ENCODE results near the gene YWHAQ.
"Not testable (repeated sequence)": the region's sequence is repeated elsewhere in the genome, so short reads cannot be mapped to it uniquely, and the experiment has no call there.

The YWHAQ gene

GRCh38 chr2:9584902-9585301 lies 45.9 kb downstream of the YWHAQ start:
- not testable (repeated sequence) for H3K9me3 Mint-ChIP-seq; H3K27me3 Mint-ChIP-seq; DNase-seq (ENCODE audit: low spot score in 2 of 2); ATAC-seq (ENCODE audit: low read depth); H3K4me3 Mint-ChIP-seq; H3K4me1 Mint-ChIP-seq
- H3K36me3 Mint-ChIP-seq: peaks cover 30% of the 10 kb centered on the region
- peak overlapping the region; percentile 20 for H3K27ac Mint-ChIP-seq

DNA sequence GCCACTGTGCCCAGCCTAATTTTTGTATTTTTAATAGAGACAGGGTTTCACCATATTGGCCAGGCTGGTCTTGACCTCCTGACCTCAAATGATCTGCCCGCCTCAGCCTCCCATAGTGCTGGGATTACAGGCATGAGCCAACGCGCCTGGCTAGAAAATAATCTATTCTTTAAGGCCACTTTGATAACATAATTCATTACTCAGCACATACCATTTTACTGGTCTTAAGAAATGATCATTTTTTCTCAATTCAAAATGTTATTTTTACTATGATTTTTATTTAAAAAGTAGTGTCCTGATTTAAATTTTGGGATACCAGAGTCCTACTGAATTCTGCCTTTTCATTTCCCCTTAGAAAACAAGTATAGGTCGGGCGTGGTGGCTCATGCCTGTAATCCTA lies 48.2 kb downstream of the YWHAQ start:
- no peak overlapping the region for H3K27ac Mint-ChIP-seq
- no peaks in the 10 kb centered on the region for H3K9me3 Mint-ChIP-seq
- peaks cover 25% of the 10 kb centered on the region for H3K36me3 Mint-ChIP-seq

DNA sequence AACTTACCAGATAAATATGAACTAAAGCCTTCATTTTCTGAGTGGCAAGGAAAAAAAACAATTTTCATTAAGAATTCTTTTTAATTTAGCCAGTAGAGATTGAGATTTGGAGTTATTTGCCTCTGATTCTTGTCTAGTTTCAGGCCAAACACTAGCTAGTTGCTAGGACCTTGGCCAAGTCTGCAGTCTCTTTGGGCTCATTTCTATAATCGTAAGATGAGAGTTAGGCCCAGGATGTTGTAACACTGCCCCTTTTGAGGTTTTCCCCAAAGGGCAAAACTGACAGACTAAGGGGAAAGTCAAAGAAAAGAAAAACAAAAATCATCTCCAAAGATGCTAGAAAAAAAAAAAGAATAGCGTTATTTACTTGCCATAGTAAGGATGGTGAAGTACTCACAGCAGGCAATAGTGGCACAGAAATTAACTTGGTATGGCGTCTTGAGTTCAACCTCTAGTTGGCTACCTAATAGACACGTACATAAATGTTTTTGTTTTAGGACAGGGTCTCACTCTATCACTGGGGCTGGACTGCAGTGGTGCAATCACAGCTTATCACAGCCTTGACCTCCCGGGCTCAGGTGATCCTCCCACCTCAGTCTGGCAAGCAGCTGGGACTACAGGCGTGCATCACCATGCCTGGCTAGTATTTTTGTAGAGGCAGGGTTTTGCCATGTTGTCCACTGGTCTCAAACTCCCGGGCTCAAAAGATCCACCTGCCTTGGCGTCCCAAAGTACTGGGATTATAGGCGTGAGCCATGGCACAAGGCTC lies 52.1 kb downstream of the YWHAQ start:
- no peak overlapping the region for H3K27ac Mint-ChIP-seq
- DNase-seq (ENCODE audit: low spot score in 2 of 2) (no peak), ATAC-seq (ENCODE audit: low read depth) (no peak)
- H3K4me1 Mint-ChIP-seq: peaks cover 3% of the 10 kb centered on the region
- H3K36me3 Mint-ChIP-seq: peaks cover 3% of the 10 kb centered on the region
- H3K27me3 Mint-ChIP-seq: no peaks in the 10 kb centered on the region
- H3K4me3 Mint-ChIP-seq: no peak overlapping the region
- H3K9me3 Mint-ChIP-seq: no peaks in the 10 kb centered on the region

More for the DNA sequence above, 48.2 kb downstream of the YWHAQ start:
- Mint-ChIP-seq H3K4me3 (no peak overlapping the region), H3K27me3 (no peaks in the 10 kb centered on the region), H3K4me1 (no peaks in the 10 kb centered on the region)
- no peak for DNase-seq (ENCODE audit: low spot score in 2 of 2)
- no peak for ATAC-seq (ENCODE audit: low read depth)

- Mint-ChIP-seq H3K27me3 (no peaks in the 10 kb centered on the region), H3K27ac (no peak overlapping the region), H3K4me3 (no peak overlapping the region), H3K9me3 (no peaks in the 10 kb centered on the region), H3K36me3 (no peaks in the 10 kb centered on the region), H3K4me1 (peaks cover 3% of the 10 kb centered on the region)
- no peak for DNase-seq (ENCODE audit: low spot score in 2 of 2)
- ATAC-seq (ENCODE audit: low read depth): no peak
Observed at GRCh38 chr2:9574331-9574730, 56.5 kb downstream of the YWHAQ start.

- Mint-ChIP-seq H3K27me3 (no peaks in the 10 kb centered on the region), H3K4me1 (peaks cover 3% of the 10 kb centered on the region), H3K9me3 (no peaks in the 10 kb centered on the region), H3K27ac (no peak overlapping the region), H3K36me3 (no peaks in the 10 kb centered on the region), H3K4me3 (no peak overlapping the region)
- DNase-seq (ENCODE audit: low spot score in 2 of 2) (no peak), ATAC-seq (ENCODE audit: low read depth) (peak; percentile 38)
Observed at GRCh38 chr2:9573840-9574239, 57.0 kb downstream of the YWHAQ start.

GRCh38 chr2:9573013-9573720 lies 57.6 kb downstream of the YWHAQ start:
- H3K4me1 Mint-ChIP-seq: peaks cover 3% of the 10 kb centered on the region
- H3K9me3 Mint-ChIP-seq: no peaks in the 10 kb centered on the region
- H3K4me3 Mint-ChIP-seq: no peak overlapping the region
- H3K27me3 Mint-ChIP-seq: no peaks in the 10 kb centered on the region
- DNase-seq (ENCODE audit: low spot score in 2 of 2): no peak
- no peak overlapping the region for H3K27ac Mint-ChIP-seq
- H3K36me3 Mint-ChIP-seq: no peaks in the 10 kb centered on the region
- ATAC-seq (ENCODE audit: low read depth): no peak

- no peak overlapping the region for H3K4me3 Mint-ChIP-seq
- H3K27me3 Mint-ChIP-seq: no peaks in the 10 kb centered on the region
- H3K9me3 Mint-ChIP-seq: no peaks in the 10 kb centered on the region
- no peak for ATAC-seq (ENCODE audit: low read depth)
- H3K36me3 Mint-ChIP-seq: no peaks in the 10 kb centered on the region
- H3K27ac Mint-ChIP-seq: no peak overlapping the region
- DNase-seq (ENCODE audit: low spot score in 2 of 2): no peak
- peaks cover 3% of the 10 kb centered on the region for H3K4me1 Mint-ChIP-seq
Observed at GRCh38 chr2:9570182-9571060, 60.4 kb downstream of the YWHAQ start.

DNA sequence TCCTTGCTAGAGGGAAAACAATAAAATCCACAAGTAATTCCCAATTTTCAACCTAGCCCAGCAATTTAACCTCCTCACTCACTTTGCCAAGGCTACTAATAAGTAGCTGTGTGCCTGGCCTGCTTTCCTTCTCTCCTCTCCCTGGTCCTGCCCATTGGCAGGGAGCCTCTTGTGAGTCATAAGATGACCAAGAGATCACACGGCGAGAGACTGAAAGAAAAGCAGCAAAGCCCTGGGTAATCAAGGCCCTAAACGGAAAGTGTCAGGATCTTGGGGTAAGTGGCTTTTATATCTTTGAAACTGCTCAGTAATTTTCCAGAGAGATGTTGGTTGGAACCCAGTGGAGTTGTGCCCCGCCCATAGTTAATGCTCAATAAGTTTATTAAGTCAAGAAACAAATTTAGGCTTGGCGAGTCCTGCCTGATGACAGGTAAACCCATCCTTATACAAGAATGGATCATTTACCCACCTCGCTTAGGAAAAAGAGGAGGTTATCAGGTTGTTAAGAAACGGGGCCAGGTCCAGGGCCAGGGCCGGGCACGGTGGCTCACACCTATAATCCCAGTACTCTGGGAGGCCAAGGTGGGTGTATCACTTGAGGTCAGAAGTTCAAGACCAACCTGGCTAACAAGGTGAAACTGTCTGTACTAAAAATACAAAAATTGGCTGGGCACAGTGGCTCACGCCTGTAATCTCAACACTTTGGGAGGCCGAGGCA lies 65.2 kb downstream of the YWHAQ start:
- H3K4me1 Mint-ChIP-seq: peaks cover 2% of the 10 kb centered on the region
- no peak for ATAC-seq (ENCODE audit: low read depth)

DNA sequence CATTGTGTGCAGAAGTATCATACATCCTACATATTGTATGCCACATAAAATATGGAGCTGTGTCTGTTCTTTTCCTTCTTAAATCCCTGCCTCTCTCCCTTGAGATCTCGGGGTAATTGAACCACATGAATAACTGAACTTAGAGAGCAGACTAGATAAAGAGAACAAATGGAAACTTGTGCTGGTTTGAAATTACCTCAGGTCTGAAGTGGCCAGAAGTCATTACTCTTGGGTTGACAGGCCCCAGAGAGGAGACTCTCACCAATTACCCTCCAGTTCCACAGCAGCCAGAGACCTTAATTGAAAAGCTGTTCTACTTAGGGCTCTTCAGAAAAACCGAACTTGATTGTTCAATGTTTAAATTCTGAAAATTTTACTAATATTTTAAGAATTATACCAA lies 70.2 kb downstream of the YWHAQ start:
- Mint-ChIP-seq H3K9me3 (no peaks in the 10 kb centered on the region), H3K27ac (no peak overlapping the region), H3K4me3 (no peak overlapping the region), H3K27me3 (no peaks in the 10 kb centered on the region), H3K4me1 (peaks cover 13% of the 10 kb centered on the region), H3K36me3 (peaks cover 9% of the 10 kb centered on the region)
- no peak for DNase-seq (ENCODE audit: low spot score in 2 of 2)
- no peak for ATAC-seq (ENCODE audit: low read depth)

More for the DNA sequence above, 65.2 kb downstream of the YWHAQ start:
- Mint-ChIP-seq H3K4me3 (no peak overlapping the region), H3K27me3 (no peaks in the 10 kb centered on the region), H3K36me3 (peaks cover 5% of the 10 kb centered on the region), H3K27ac (no peak overlapping the region), H3K9me3 (no peaks in the 10 kb centered on the region)
- no peak for DNase-seq (ENCODE audit: low spot score in 2 of 2)

DNA sequence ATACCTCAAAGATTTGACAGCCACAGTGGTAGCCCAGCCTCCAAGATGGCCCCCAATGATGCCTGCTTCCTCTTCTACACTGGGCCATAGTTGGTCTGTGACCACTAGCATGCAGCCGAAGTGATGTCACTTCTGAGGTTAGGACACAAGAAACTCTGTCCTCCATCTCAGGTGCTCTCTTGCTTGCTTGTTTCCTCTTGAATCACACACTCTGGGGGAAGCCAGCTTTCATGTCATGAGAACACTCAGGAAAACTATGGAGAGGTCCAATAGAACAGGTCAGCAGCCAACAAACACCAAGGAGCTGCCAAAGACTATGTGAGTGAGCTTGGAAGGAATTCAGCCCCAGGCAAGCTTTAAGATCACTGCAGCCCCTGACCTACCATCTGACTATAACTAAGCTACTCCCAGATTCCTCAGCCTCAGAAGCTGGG lies 71.8 kb downstream of the YWHAQ start:
- no peak for ATAC-seq (ENCODE audit: low read depth)
- no peak overlapping the region for H3K27ac Mint-ChIP-seq
- H3K9me3 Mint-ChIP-seq: no peaks in the 10 kb centered on the region
- H3K36me3 Mint-ChIP-seq: peaks cover 10% of the 10 kb centered on the region
- no peak for DNase-seq (ENCODE audit: low spot score in 2 of 2)
- H3K27me3 Mint-ChIP-seq: no peaks in the 10 kb centered on the region
- H3K4me1 Mint-ChIP-seq: peaks cover 24% of the 10 kb centered on the region
- no peak overlapping the region for H3K4me3 Mint-ChIP-seq

DNA sequence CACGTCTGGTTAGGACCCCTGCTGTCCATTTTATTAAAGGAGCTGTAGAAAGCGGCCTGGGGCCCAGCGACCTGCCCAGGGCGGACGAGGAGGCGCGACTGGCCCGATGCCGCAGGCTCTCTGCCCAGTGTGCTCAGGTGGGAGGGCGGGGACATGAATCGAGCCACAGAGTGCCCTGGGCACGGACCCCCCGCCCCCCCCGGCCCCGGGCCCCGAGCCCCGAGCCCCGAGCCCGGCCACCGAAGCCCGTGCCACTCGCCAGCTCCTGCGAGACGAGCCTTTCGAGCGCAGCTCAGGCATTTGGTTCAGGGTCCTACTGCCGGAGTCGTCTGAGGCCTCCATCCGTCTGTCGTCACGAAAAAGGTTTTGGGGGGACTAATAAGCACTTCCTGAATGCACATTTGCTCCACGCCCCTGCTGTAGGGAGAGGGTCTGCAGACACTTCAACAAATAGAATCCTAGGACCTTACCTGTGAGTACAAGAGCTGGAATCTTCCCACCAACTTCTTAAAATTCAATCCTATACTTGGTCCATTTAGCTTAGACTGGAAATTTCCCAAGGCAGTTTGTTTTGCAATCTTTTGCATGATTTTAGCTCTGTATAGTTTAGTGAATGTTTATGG lies 74.6 kb downstream of the YWHAQ start:
- Mint-ChIP-seq H3K27ac (peak overlapping the region; percentile 98), H3K27me3 (no peaks in the 10 kb centered on the region), H3K9me3 (no peaks in the 10 kb centered on the region), H3K4me1 (peaks cover 36% of the 10 kb centered on the region), H3K36me3 (peaks cover 6% of the 10 kb centered on the region), H3K4me3 (peak overlapping the region; percentile 98)
- DNase-seq (ENCODE audit: low spot score in 2 of 2): no peak
- ATAC-seq (ENCODE audit: low read depth): peak; percentile 9

- Mint-ChIP-seq H3K36me3 (peaks cover 6% of the 10 kb centered on the region), H3K4me1 (peaks cover 39% of the 10 kb centered on the region), H3K27ac (peak within 1 kb of the TSS; percentile 98), H3K27me3 (no peaks in the 10 kb centered on the region), H3K4me3 (peak within 1 kb of the TSS; percentile 98), H3K9me3 (no peaks in the 10 kb centered on the region)
- ATAC-seq (ENCODE audit: low read depth): peak; percentile 90
- peak; percentile 81 to 84 for DNase-seq (ENCODE audit: low spot score in 2 of 2)
Observed at GRCh38 chr2:9555297-9556120, 75.3 kb downstream of the YWHAQ start, which contains the start of gene ADAM17. TSS of gene ADAM17 (minus strand) at chr2:9555830. CDS start at chr2:9555605, 225 bp downstream.

All from memory B cell (primary cell).